Choroid plexus epithelial cell (primary cell): ENCODE results near the gene TDRD10.

Experiments
- DNase-seq: peaks from one replicate; pipeline ENCODE4 v3.0.0-alpha.2; 2010; ENCODE audit warnings: low read depth
- H3K4me3 ChIP-seq: 2 replicates; pipeline ENCODE4 v1.5.1; 2011; ENCODE audit warnings: low read depth, mild to moderate bottlenecking, control low read depth, low read length, moderate library complexity
- CTCF ChIP-seq: conservative IDR thresholded peaks from 2 replicates; pipeline ENCODE4 v1.5.1; 2011; ENCODE audit warnings: low read depth, mild to moderate bottlenecking, control low read depth, inconsistent platforms, low read length, moderate library complexity

Gene TDRD10

GRCh38 chr1:154546264-154547063 lies 44.4 kb downstream of the TDRD10 start:
- H3K4me3 ChIP-seq: no peak overlapping the region
- peak; percentile 86 for TF ChIP-seq CTCF
- DNase-seq: peak; percentile 74

GRCh38 chr1:154547105-154547732 lies 45.2 kb downstream of the TDRD10 start:
- no peak for DNase-seq
- no peak overlapping the region for H3K4me3 ChIP-seq
- no peak for TF ChIP-seq CTCF

- no peak for TF ChIP-seq CTCF
- no peak for DNase-seq
- H3K4me3 ChIP-seq: no peak overlapping the region
Measured at GRCh38 chr1:154548028-154548427, 46.0 kb downstream of the TDRD10 start.

GRCh38 chr1:154549202-154549770 lies 47.3 kb downstream of the TDRD10 start:
- DNase-seq: no peak
- H3K4me3 ChIP-seq: no peak overlapping the region
- no peak for TF ChIP-seq CTCF

- TF ChIP-seq CTCF: no peak
- no peak overlapping the region for H3K4me3 ChIP-seq
- DNase-seq: no peak
Measured at GRCh38 chr1:154550070-154550469, 48.1 kb downstream of the TDRD10 start.

GRCh38 chr1:154550657-154551056 lies 48.6 kb downstream of the TDRD10 start:
- H3K4me3 ChIP-seq: no peak overlapping the region
- no peak for TF ChIP-seq CTCF
- DNase-seq: no peak
